ENCODE results near the gene IL17RA. TPM values are rescaled to one million over a fixed set of nuclear protein-coding genes. Genes with fewer than 3 reads are reported as not detected.
"Not testable (repeated sequence)": the region's sequence is repeated elsewhere in the genome, so short reads cannot be mapped to it uniquely, and the experiment has no call there.

IL17RA gene
- total and polyA plus RNA-seq, 8 donors = 7.6 to 61.6 (median 8.4) TPM

GRCh38 chr22:17145021-17145680 is 60.4 kb downstream of the IL17RA start:
- ATAC-seq (no peak), DNase-seq (no peak)
- Histone ChIP-seq H3K4me1 (no peaks in the 10 kb centered on the region), H3K4me3 (no peak overlapping the region), H3K27me3 (no peaks in the 10 kb centered on the region), H3K36me3 (peaks cover 0 to 68% of the 10 kb centered on the region in 2 donors), H3K27ac (no peak overlapping the region), H3K9me3 (no peaks in the 10 kb centered on the region)
- intact Hi-C loops (cut with DNase I) = no loop called here
- no peak for TF ChIP-seq CTCF (IDR thresholded peaks at IDR 0.05)

GRCh38 chr22:17147458-17147857 is 62.7 kb downstream of the IL17RA start:
- intact Hi-C loops (cut with DNase I); ATAC-seq: not testable (repeated sequence)

GRCh38 chr22:17149076-17149815 is 64.4 kb downstream of the IL17RA start:
- H3K4me1 ChIP-seq = peaks cover 0 to 6% of the 10 kb centered on the region in 2 donors
- no peak overlapping the region for H3K4me3 ChIP-seq
- no peak overlapping the region for H3K27ac ChIP-seq
- no peaks in the 10 kb centered on the region for H3K27me3 ChIP-seq
- ATAC-seq (no peak), DNase-seq (no peak)
- H3K9me3 ChIP-seq = no peaks in the 10 kb centered on the region
- peaks cover 0 to 27% of the 10 kb centered on the region in 2 donors for H3K36me3 ChIP-seq
- intact Hi-C loops (cut with DNase I) = no loop called here
- TF ChIP-seq CTCF (IDR thresholded peaks at IDR 0.05) = no peak

More at GRCh38 chr22:17147458-17147857, 62.7 kb downstream of the IL17RA start:
- not testable (repeated sequence) for H3K4me1 ChIP-seq, H3K9me3 ChIP-seq, H3K27me3 ChIP-seq, H3K4me3 ChIP-seq, DNase-seq, H3K27ac ChIP-seq
- H3K36me3 ChIP-seq = peaks cover 0 to 45% of the 10 kb centered on the region in 2 donors

- Histone ChIP-seq H3K4me3 (no peak overlapping the region), H3K27me3 (no peaks in the 10 kb centered on the region), H3K36me3 (peaks cover 0 to 13% of the 10 kb centered on the region in 2 donors), H3K9me3 (no peaks in the 10 kb centered on the region), H3K4me1 (peaks cover 0 to 32% of the 10 kb centered on the region in 2 donors), H3K27ac (no peak overlapping the region)
- ATAC-seq = no peak
- DNase-seq = no peak
- intact Hi-C loops (cut with DNase I) = no loop called here
- TF ChIP-seq CTCF (IDR thresholded peaks at IDR 0.05) = no peak
Observed at GRCh38 chr22:17152340-17152739, 67.5 kb downstream of the IL17RA start.

GRCh38 chr22:17152971-17153370 is 68.2 kb downstream of the IL17RA start:
- Histone ChIP-seq H3K9me3 (no peaks in the 10 kb centered on the region), H3K4me3 (no peak overlapping the region), H3K4me1 (peaks cover 6 to 38% of the 10 kb centered on the region in 2 donors), H3K36me3 (peaks cover 0 to 10% of the 10 kb centered on the region in 2 donors), H3K27me3 (no peaks in the 10 kb centered on the region), H3K27ac (no peak overlapping the region)
- ATAC-seq (no peak), DNase-seq (no peak)
- TF ChIP-seq CTCF (IDR thresholded peaks at IDR 0.05) = no peak
- intact Hi-C loops (cut with DNase I) = no loop called here
